GM12801 (cell line): ENCODE results near the gene OPHN1.

Experiments
- TF ChIP-seq, protein P1 (sequence below): IDR thresholded peaks from one replicate; pipeline ENCODE4 v1.5.1; 2011; ENCODE audit warnings: control low read depth; ENCODE audit not compliant: insufficient read length; ENCODE audit errors: extremely low read depth

The OPHN1 gene

DNA sequence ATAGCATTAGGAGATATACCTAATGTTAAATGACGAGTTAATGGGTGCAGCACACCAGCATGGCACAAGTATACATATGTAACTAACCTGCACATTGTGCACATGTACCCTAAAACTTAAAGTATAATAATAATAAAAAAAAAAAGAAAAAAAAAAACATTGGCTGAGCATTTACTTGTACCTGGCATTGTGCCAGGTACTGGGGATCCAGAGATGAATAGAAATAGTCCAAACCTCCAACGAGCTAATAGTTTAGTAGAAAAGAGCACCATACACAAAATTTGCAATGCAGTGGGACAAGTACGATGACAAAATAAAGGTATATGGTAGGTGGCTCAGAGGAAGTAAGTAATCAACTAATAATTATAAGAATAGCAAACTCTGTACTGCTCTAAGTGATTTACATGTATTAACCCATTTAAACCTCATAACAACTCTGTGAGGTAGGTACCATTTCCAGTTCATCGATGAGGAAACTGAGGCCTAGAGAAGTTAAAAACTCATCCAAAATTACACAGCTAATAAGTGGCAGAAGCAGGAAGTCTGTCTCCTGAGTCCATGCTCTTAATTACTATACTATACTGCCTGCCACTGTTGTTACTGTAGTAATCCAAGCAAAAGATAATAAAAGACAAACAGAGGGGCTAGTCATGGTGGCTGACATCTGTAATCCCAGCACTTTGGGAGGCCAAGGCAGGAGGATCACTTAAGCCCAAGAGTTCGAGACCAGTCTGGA is 319.3 kb downstream of the OPHN1 start:
- TF ChIP-seq, protein P1, sequence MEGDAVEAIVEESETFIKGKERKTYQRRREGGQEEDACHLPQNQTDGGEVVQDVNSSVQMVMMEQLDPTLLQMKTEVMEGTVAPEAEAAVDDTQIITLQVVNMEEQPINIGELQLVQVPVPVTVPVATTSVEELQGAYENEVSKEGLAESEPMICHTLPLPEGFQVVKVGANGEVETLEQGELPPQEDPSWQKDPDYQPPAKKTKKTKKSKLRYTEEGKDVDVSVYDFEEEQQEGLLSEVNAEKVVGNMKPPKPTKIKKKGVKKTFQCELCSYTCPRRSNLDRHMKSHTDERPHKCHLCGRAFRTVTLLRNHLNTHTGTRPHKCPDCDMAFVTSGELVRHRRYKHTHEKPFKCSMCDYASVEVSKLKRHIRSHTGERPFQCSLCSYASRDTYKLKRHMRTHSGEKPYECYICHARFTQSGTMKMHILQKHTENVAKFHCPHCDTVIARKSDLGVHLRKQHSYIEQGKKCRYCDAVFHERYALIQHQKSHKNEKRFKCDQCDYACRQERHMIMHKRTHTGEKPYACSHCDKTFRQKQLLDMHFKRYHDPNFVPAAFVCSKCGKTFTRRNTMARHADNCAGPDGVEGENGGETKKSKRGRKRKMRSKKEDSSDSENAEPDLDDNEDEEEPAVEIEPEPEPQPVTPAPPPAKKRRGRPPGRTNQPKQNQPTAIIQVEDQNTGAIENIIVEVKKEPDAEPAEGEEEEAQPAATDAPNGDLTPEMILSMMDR: no peak

DNA sequence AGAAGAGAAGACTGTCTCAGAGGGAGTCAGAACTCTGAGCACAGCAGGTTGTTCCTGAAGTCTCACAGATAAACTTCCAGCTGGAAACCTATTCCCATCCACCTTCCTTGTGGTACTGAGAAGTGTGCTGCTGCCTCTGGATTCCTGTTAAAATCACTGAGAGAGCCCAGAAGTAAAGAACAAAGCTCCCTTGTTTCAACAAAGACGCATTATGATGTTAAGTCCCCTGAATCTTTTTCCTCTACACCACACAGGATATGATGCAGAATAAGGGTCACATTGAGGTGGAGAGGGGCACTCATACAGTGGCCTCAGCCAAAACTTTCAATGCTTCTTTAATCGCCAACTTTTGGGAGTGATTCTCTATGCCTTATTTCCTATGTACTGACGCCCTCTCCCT is 321.0 kb downstream of the OPHN1 start:
- TF ChIP-seq, protein P1: no peak

DNA sequence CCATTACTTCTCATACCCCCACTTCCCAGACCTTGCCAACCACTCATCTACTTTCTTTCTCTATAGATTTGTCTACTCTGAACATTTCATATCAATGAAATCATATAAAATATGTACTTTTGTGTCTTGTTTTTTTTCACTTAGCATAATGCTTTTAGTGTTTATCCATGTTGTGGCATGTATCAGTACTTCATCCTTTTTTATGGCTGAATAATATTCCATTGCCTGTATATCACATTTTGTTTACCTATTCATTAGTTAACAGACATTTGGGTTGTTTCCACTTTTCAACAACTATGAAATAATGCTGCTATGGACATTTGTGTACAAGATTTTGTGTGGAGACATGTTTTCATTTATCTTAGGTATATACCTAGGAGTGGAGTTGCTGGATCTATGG is 324.1 kb downstream of the OPHN1 start:
- TF ChIP-seq, protein P1: no peak

DNA sequence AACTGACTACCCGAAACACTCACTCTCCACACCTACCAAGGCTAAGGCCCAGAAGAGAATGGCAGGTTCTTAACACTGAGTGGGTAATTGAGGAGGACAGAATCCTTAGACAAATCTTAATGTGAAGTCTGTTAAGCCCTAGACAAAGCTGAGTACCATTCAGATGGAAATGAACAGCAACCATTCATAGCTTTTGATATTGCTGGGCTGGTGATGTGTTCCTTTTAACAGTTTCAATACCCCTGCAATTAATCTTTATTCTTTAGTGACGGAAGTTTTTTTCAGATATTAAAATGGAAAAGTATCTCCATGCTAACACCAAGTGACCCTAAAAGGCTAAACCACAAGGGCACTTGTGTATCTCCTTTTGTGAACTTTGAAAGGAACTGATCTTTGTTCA is 334.9 kb downstream of the OPHN1 start:
- TF ChIP-seq, protein P1: no peak

DNA sequence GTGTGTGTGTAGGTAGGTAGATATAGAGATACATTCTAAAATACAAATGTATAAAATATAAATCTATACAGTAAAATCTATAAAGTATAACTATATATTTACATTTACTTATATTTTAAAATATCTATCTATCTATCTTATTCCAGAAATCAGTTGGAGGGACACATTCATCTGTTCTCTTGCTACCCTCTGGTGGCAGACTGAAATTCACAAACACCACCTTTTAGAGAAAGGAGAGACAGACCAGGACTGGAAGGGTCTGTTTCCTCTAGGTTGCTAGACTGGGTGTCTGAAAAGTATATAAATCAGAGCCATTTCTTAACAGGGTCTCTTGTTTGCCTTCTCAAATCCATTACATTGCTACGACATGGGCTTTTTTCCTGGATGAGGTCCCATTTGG is 343.0 kb downstream of the OPHN1 start:
- TF ChIP-seq, protein P1: no peak

DNA sequence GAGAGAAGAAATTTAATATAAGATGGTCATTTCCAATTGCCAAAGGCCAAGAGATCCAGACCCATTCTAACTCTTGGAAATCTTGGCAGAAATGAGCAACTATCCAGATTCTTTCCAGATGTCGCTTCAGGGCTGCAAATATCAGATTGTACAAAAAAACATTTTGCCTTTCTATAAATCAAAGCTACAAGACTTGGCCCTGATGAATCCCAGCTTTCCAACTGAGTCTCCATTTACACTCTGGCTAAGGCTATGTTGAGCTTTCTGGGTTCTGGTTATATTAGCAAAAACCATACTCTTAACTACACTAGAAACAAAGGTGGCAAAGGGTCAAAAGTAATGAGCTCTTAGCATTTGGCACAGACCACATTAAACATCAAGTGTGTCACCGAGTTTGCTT is 345.8 kb downstream of the OPHN1 start:
- TF ChIP-seq, protein P1: no peak

DNA sequence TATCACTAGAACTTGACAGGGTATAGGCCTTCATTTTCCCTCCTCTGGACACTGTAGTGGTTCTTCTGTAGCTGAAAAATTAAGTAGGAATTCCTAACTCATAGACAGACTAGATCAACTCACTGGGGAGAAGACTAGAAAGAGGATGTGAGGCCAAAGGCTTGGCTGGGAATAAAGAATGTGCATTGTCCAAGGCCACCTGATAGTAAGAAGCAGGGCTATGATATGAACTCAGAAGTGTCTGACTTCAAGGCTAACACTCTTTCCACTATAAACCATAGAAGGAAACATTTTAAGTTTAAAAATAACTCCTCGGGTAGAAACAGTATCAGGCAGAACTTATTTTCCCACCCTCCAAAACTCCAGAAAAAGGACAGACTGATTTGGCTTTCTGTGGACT is 346.6 kb downstream of the OPHN1 start:
- TF ChIP-seq, protein P1: no peak
